ENCODE results near the gene ORAI1. TPM values are rescaled to one million over a fixed set of nuclear protein-coding genes. Genes with fewer than 3 reads are reported as not detected.
A peak's percentile ranks its signal among the peaks of the same experiment; 100 is the strongest.

ORAI1 gene
- total and polyA plus RNA-seq, 2 experiments from 2014 or later, result 4.9 to 14.2 TPM

GRCh38 chr12:121618659-121619233 is 7.6 kb upstream of the ORAI1 start:
- Histone ChIP-seq H3K36me3 (ENCODE audit: low read depth) (no peaks in the 10 kb centered on the region), H3K9ac (no peak overlapping the region), H3K27ac (no peak overlapping the region), H3K4me3 (no peak overlapping the region), H3K9me2 (ENCODE audit: insufficient read depth) (no peaks in the 10 kb centered on the region), H3K4me1 (ENCODE audit: insufficient read depth) (peaks cover 8% of the 10 kb centered on the region; the same call in 1 of the 2 replicates), H4K20me1 (ENCODE audit: insufficient read depth) (no peaks in the 10 kb centered on the region), H3K4me2 (ENCODE audit: unreplicated experiment) (no peak overlapping the region), H2AFZ (no peak overlapping the region), H3K79me2 (ENCODE audit: insufficient read depth) (no peaks in the 10 kb centered on the region), H3K9me3 (ENCODE audit: low read depth) (no peaks in the 10 kb centered on the region), H3K27me3 (replicated peaks; ENCODE audit: insufficient read depth) (no peaks in the 10 kb centered on the region), H3F3A (ENCODE audit: insufficient read depth) (no peaks in the 10 kb centered on the region)
- no peak for TF ChIP-seq EZH2 (IDR thresholded peaks at IDR 0.05; ENCODE audit: insufficient read depth, poor library complexity, severe bottlenecking)
- TF ChIP-seq EZH2phosphoT487 (IDR thresholded peaks at IDR 0.05; ENCODE audit: insufficient read depth, low read depth), result no peak
- DNase-seq, result no peak
- 86 to 88% methylated on average over 5 of the region's 5 CpGs for WGBS, 2 experiments (ENCODE audit: low coverage in 1 of 2, low lambda C conversion rate in 2 of 2, missing lambda C conversion rate in 2 of 2)
- in situ Hi-C loops (cut with MboI), result no loop called here

GRCh38 chr12:121620333-121620891 is 5.9 kb upstream of the ORAI1 start:
- no peaks in the 10 kb centered on the region for H3K9me3 ChIP-seq (ENCODE audit: low read depth)
- H3K36me3 ChIP-seq (ENCODE audit: low read depth), result no peaks in the 10 kb centered on the region
- WGBS, 2 experiments (ENCODE audit: low coverage in 1 of 2, low lambda C conversion rate in 2 of 2, missing lambda C conversion rate in 2 of 2), result 71 to 73% methylated on average over 8 of the region's 8 CpGs
- no peak overlapping the region for H3K27ac ChIP-seq
- peaks cover 8% of the 10 kb centered on the region; the same call in 1 of the 2 replicates for H3K4me1 ChIP-seq (ENCODE audit: insufficient read depth)
- no peak overlapping the region for H3K9ac ChIP-seq
- H2AFZ ChIP-seq, result no peak overlapping the region
- H3K4me3 ChIP-seq, result no peak overlapping the region
- H3K9me2 ChIP-seq (ENCODE audit: insufficient read depth), result no peaks in the 10 kb centered on the region
- no peak for TF ChIP-seq EZH2phosphoT487 (IDR thresholded peaks at IDR 0.05; ENCODE audit: insufficient read depth, low read depth)
- TF ChIP-seq EZH2 (IDR thresholded peaks at IDR 0.05; ENCODE audit: insufficient read depth, poor library complexity, severe bottlenecking), result no peak
- no peak for DNase-seq
- no peaks in the 10 kb centered on the region for H3K79me2 ChIP-seq (ENCODE audit: insufficient read depth)
- H3K27me3 ChIP-seq (replicated peaks; ENCODE audit: insufficient read depth), result no peaks in the 10 kb centered on the region
- peaks cover 5% of the 10 kb centered on the region; the same call in 1 of the 2 replicates for H3F3A ChIP-seq (ENCODE audit: insufficient read depth)
- H4K20me1 ChIP-seq (ENCODE audit: insufficient read depth), result no peaks in the 10 kb centered on the region
- in situ Hi-C loops (cut with MboI), result no loop called here
- no peak overlapping the region for H3K4me2 ChIP-seq (ENCODE audit: unreplicated experiment)

- no peaks in the 10 kb centered on the region for H3K36me3 ChIP-seq (ENCODE audit: low read depth)
- H3K27me3 ChIP-seq (replicated peaks; ENCODE audit: insufficient read depth), result no peaks in the 10 kb centered on the region
- no peaks in the 10 kb centered on the region for H3K9me2 ChIP-seq (ENCODE audit: insufficient read depth)
- peak overlapping the region; percentile 78 for H3K4me3 ChIP-seq
- H3F3A ChIP-seq (ENCODE audit: insufficient read depth), result peaks cover 15% of the 10 kb centered on the region
- H3K79me2 ChIP-seq (ENCODE audit: insufficient read depth), result peaks cover 43% of the 10 kb centered on the region
- H4K20me1 ChIP-seq (ENCODE audit: insufficient read depth), result no peaks in the 10 kb centered on the region
- H2AFZ ChIP-seq, result peak overlapping the region; percentile 85
- H3K4me2 ChIP-seq (ENCODE audit: unreplicated experiment), result peak overlapping the region; percentile 84
- TF ChIP-seq EZH2phosphoT487 (IDR thresholded peaks at IDR 0.05; ENCODE audit: insufficient read depth, low read depth), result no peak
- no peak for TF ChIP-seq EZH2 (IDR thresholded peaks at IDR 0.05; ENCODE audit: insufficient read depth, poor library complexity, severe bottlenecking)
- 1 to 2% methylated on average over 38 to 52 of the region's 53 CpGs for WGBS, 2 experiments (ENCODE audit: low coverage in 1 of 2, low lambda C conversion rate in 2 of 2, missing lambda C conversion rate in 2 of 2)
- peak overlapping the region; percentile 57 for H3K27ac ChIP-seq
- DNase-seq, result peak; percentile 86
- no peaks in the 10 kb centered on the region for H3K9me3 ChIP-seq (ENCODE audit: low read depth)
- in situ Hi-C loops (cut with MboI), result no loop called here
- peaks cover 19% of the 10 kb centered on the region; the same call in 1 of the 2 replicates for H3K4me1 ChIP-seq (ENCODE audit: insufficient read depth)
- peak overlapping the region; percentile 68 for H3K9ac ChIP-seq
Measured at GRCh38 chr12:121626853-121627640, 717 bp downstream of the ORAI1 start.

DNA sequence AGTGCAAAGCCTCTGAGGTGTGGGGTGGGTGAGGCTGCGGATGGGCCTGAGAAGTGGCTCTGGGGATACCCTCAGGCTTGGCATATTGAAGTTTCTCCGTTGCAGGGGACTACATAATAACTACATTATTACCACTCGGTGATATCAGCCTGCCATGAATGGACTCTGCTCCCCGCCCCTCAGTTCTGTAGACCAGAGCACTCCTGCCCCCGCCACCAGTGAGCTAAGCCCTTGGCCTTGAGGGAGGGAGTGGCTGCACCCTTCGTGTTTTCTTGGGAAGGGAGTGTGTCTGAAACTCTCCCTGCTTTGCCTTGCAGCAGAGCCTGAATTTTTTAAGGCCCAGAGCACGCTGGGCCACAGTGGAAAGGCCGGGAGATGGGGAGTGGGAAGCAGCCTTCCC is 1.7 kb downstream of the ORAI1 start:
- Histone ChIP-seq H3K27me3 (replicated peaks; ENCODE audit: insufficient read depth) (no peaks in the 10 kb centered on the region), H3K4me2 (ENCODE audit: unreplicated experiment) (peak overlapping the region; percentile 84), H3K27ac (no peak overlapping the region), H2AFZ (no peak overlapping the region), H3K9me2 (ENCODE audit: insufficient read depth) (no peaks in the 10 kb centered on the region), H3K9ac (no peak overlapping the region), H3K36me3 (ENCODE audit: low read depth) (no peaks in the 10 kb centered on the region), H3K4me1 (ENCODE audit: insufficient read depth) (peaks cover 19% of the 10 kb centered on the region; the same call in 1 of the 2 replicates), H4K20me1 (ENCODE audit: insufficient read depth) (no peaks in the 10 kb centered on the region), H3K79me2 (ENCODE audit: insufficient read depth) (peaks cover 50% of the 10 kb centered on the region), H3K9me3 (ENCODE audit: low read depth) (no peaks in the 10 kb centered on the region), H3K4me3 (peak overlapping the region; percentile 78), H3F3A (ENCODE audit: insufficient read depth) (peaks cover 15% of the 10 kb centered on the region)
- 87 to 90% methylated on average over 8 of the region's 8 CpGs for WGBS, 2 experiments (ENCODE audit: low coverage in 1 of 2, low lambda C conversion rate in 2 of 2, missing lambda C conversion rate in 2 of 2)
- in situ Hi-C loops (cut with MboI), result no loop called here
- no peak for DNase-seq
- TF ChIP-seq EZH2 (IDR thresholded peaks at IDR 0.05; ENCODE audit: insufficient read depth, poor library complexity, severe bottlenecking) (no peak), EZH2phosphoT487 (IDR thresholded peaks at IDR 0.05; ENCODE audit: insufficient read depth, low read depth) (no peak)
